ENCODE measurements around the gene CEP112.

GRCh38 chr17:65918916-65919315 lies 273.0 kb downstream of the CEP112 start:
- no peak for TF ChIP-seq MXI1 (conservative IDR thresholded peaks at IDR 0.05; ENCODE audit: poor library complexity, severe bottlenecking)
- no peak for TF ChIP-seq CTCF (IDR thresholded peaks at IDR 0.05; ENCODE audit: poor library complexity, severe bottlenecking)
- no peak for TF ChIP-seq SMC3 (conservative IDR thresholded peaks at IDR 0.05; ENCODE audit: poor library complexity)
- TF ChIP-seq RAD21 (conservative IDR thresholded peaks at IDR 0.05) = no peak
- TF ChIP-seq EZH2 (IDR thresholded peaks at IDR 0.05; ENCODE audit: borderline replicate concordance, insufficient read depth, low read length, poor library complexity, severe bottlenecking) = no peak

Measured in neural cell (in vitro differentiated cells).